Common myeloid progenitor, CD34-positive (primary cell): ENCODE results near the gene CD52.

Experiments used
- CTCF ChIA-PET: fragments of 350-600 bp; sonication (Branson Sonifier 250); formaldehyde crosslinking; loops from one replicate; lab custom pipeline; 2021; ENCODE audit warnings: antibody characterized with exemption; lab: Charles Lee
- POLR2A ChIA-PET: fragments of 350-600 bp; sonication (Branson Sonifier 250); formaldehyde crosslinking; loops from one replicate; lab custom pipeline; 2021; ENCODE audit warnings: antibody characterized with exemption; lab: Charles Lee
- DNase-seq, 3 donors: peaks; one replicate each; pipeline versions ENCODE4 v3.0.0 to v3.0.0-alpha.2; 2013
- H3K27ac ChIP-seq, 2 experiments: 1 replicate in 1 of 2; 2 replicates in 1 of 2; pipeline ENCODE4 v1.7.0; 2013; ENCODE audit warnings: inconsistent platforms in 2 of 2, low read length in 2 of 2, mild to moderate bottlenecking in 2 of 2, low read depth in 1 of 2, moderate library complexity in 1 of 2; ENCODE audit not compliant: severe bottlenecking in 2 of 2, insufficient read depth in 1 of 2, poor library complexity in 1 of 2
- H3K27me3 ChIP-seq, 5 experiments: replicated peaks in 2 of 5; 1 replicate in 3 of 5; 2 replicates in 2 of 5; pipeline versions ENCODE4 v1.6.1 to v1.7.0; 2013; ENCODE audit warnings: low read length in 4 of 5, mild to moderate bottlenecking in 2 of 5, moderate library complexity in 2 of 5, inconsistent platforms in 1 of 5; ENCODE audit not compliant: insufficient read depth in 5 of 5, control insufficient read depth in 4 of 5
- H3K36me3 ChIP-seq, 4 experiments: 1 replicate in 2 of 4; 2 replicates in 2 of 4; pipeline versions ENCODE4 v1.6.1 to v1.7.0; 2013; ENCODE audit warnings: low read length in 3 of 4, control low read depth in 1 of 4, mild to moderate bottlenecking in 1 of 4; ENCODE audit not compliant: control insufficient read depth in 4 of 4, insufficient read depth in 4 of 4
- H3K4me1 ChIP-seq, 4 experiments: 1 replicate in 3 of 4; 2 replicates in 1 of 4; pipeline versions ENCODE4 v1.6.1 to v1.7.1; 2013; ENCODE audit warnings: low read length in 3 of 4, mild to moderate bottlenecking in 3 of 4, control low read depth in 1 of 4, inconsistent platforms in 1 of 4, moderate library complexity in 1 of 4; ENCODE audit not compliant: control insufficient read depth in 4 of 4, insufficient read depth in 4 of 4; ENCODE audit errors: control extremely low read depth in 1 of 4
- H3K4me3 ChIP-seq, 7 experiments: 1 replicate in 4 of 7; 2 replicates in 3 of 7; pipeline versions ENCODE4 v1.5.1 to v1.7.0; 2013; ENCODE audit warnings: mild to moderate bottlenecking in 7 of 7, low read length in 6 of 7, moderate library complexity in 6 of 7, inconsistent platforms in 2 of 7, low read depth in 2 of 7, control low read depth in 1 of 7; ENCODE audit not compliant: insufficient read depth in 4 of 7, control insufficient read depth in 1 of 7; ENCODE audit errors: extremely low read depth in 1 of 7
- H3K9me3 ChIP-seq, 5 experiments: 1 replicate in 4 of 5; 2 replicates in 1 of 5; pipeline versions ENCODE4 v1.6.1 to v1.7.1; 2013; ENCODE audit warnings: low read length in 4 of 5, mild to moderate bottlenecking in 2 of 5, inconsistent platforms in 1 of 5, low read depth in 1 of 5, moderate library complexity in 1 of 5; ENCODE audit not compliant: control insufficient read depth in 4 of 5, insufficient read depth in 2 of 5; ENCODE audit errors: control extremely low read depth in 1 of 5
- WGBS: methylation state at CpG from one replicate; pipeline ENCODE4 v1.1.5; 2013; ENCODE audit not compliant: insufficient coverage; 5-methylcytosine and 5-hydroxymethylcytosine counted together

CD52 gene

GRCh38 chr1:26362331-26362730 lies 44.6 kb downstream of the CD52 start:
- ChIA-PET POLR2A (interaction anchor here (0.6 kb wide), 1 partner anchor 124 kb away, joined by 3 read pairs; no protein-coding TSS in a partner anchor), CTCF (interaction anchor here (0.7 to 2.3 kb wide), 14 partner anchors 11 to 160 kb away, joined by 3 to 8 read pairs (median 4); no protein-coding TSS in a partner anchor)
- no peak overlapping the region for H3K4me3 ChIP-seq
- peaks cover 0 to 40% (median 15%) of the 10 kb centered on the region in 5 experiments for H3K27me3 ChIP-seq
- 100% methylated on average over 2 of the region's 3 CpGs for WGBS
- H3K27ac ChIP-seq: no peak overlapping the region
- H3K36me3 ChIP-seq: no peaks in the 10 kb centered on the region
- no peak for DNase-seq
- no peaks in the 10 kb centered on the region for H3K9me3 ChIP-seq
- H3K4me1 ChIP-seq: peaks cover 0 to 40% (median 35%) of the 10 kb centered on the region in 4 experiments

- POLR2A ChIA-PET: no interaction called here
- no peak overlapping the region for H3K4me3 ChIP-seq
- no peak overlapping the region for H3K27ac ChIP-seq
- peaks cover 0 to 32% (median 11%) of the 10 kb centered on the region in 5 experiments for H3K27me3 ChIP-seq
- CTCF ChIA-PET: interaction anchor here (0.8 to 2.5 kb wide), 31 partner anchors 10 to 1021 kb away, joined by 3 to 29 read pairs (median 4); partner anchors contain the start of genes DHDDS and ZNF683
- no peaks in the 10 kb centered on the region for H3K36me3 ChIP-seq
- 34% methylated on average over 17 of the region's 26 CpGs for WGBS
- H3K9me3 ChIP-seq: no peaks in the 10 kb centered on the region
- DNase-seq: peak; percentile 85 to 95 (median 94)
- peaks cover 0 to 40% (median 35%) of the 10 kb centered on the region in 4 experiments for H3K4me1 ChIP-seq
Measured at GRCh38 chr1:26363549-26364448, 46.0 kb downstream of the CD52 start.

- Histone ChIP-seq H3K4me1 (peaks cover 0 to 41% (median 36%) of the 10 kb centered on the region in 4 experiments), H3K9me3 (no peaks in the 10 kb centered on the region), H3K4me3 (peak overlapping the region in 1 of 7 experiments; percentile 42), H3K36me3 (no peaks in the 10 kb centered on the region), H3K27ac (no peak overlapping the region), H3K27me3 (peaks cover 0 to 21% (median 8%) of the 10 kb centered on the region in 5 experiments)
- 3% methylated on average over 8 of the region's 9 CpGs for WGBS
- DNase-seq: no peak
- POLR2A ChIA-PET: interaction anchor here (1.0 kb wide), 1 partner anchor 13 kb away, joined by 3 read pairs; no protein-coding TSS in a partner anchor
- CTCF ChIA-PET: interaction anchor here (0.7 to 2.5 kb wide), 20 partner anchors 9 to 238 kb away, joined by 3 to 29 read pairs (median 6); partner anchors contain the start of genes CEP85, DHDDS and ZNF683
Measured at GRCh38 chr1:26364956-26365355, 47.2 kb downstream of the CD52 start.

GRCh38 chr1:26367441-26367840 lies 49.7 kb downstream of the CD52 start:
- no peaks in the 10 kb centered on the region for H3K36me3 ChIP-seq
- ChIA-PET CTCF (interaction anchor here (2.2 kb wide), 1 partner anchor 49 kb away, joined by 6 read pairs; no protein-coding TSS in a partner anchor), POLR2A (no interaction called here)
- H3K9me3 ChIP-seq: peaks cover 0 to 2% (median 0%) of the 10 kb centered on the region in 5 experiments
- no peak overlapping the region for H3K4me3 ChIP-seq
- peaks cover 0 to 51% (median 42%) of the 10 kb centered on the region in 4 experiments for H3K4me1 ChIP-seq
- H3K27ac ChIP-seq: no peak overlapping the region
- no peak for DNase-seq
- no peaks in the 10 kb centered on the region for H3K27me3 ChIP-seq
- WGBS: 100% methylated on average over 5 of the region's 6 CpGs

GRCh38 chr1:26368006-26368405 lies 50.2 kb downstream of the CD52 start:
- 100% methylated on average over 3 of the region's 4 CpGs for WGBS
- Histone ChIP-seq H3K27me3 (no peaks in the 10 kb centered on the region), H3K9me3 (peaks cover 0 to 2% (median 0%) of the 10 kb centered on the region in 5 experiments), H3K4me1 (peaks cover 0 to 56% (median 46%) of the 10 kb centered on the region in 4 experiments), H3K4me3 (no peak overlapping the region), H3K36me3 (no peaks in the 10 kb centered on the region), H3K27ac (no peak overlapping the region)
- ChIA-PET POLR2A (interaction anchor here (0.5 kb wide), 1 partner anchor 359 kb away, joined by 4 read pairs; no protein-coding TSS in a partner anchor), CTCF (interaction anchor here (2.2 kb wide), 1 partner anchor 49 kb away, joined by 6 read pairs; no protein-coding TSS in a partner anchor)
- DNase-seq: no peak

GRCh38 chr1:26368486-26368885 lies 50.7 kb downstream of the CD52 start:
- Histone ChIP-seq H3K9me3 (peaks cover 0 to 2% (median 0%) of the 10 kb centered on the region in 5 experiments), H3K36me3 (no peaks in the 10 kb centered on the region), H3K4me3 (no peak overlapping the region), H3K4me1 (peaks cover 2 to 56% (median 47%) of the 10 kb centered on the region in 4 experiments), H3K27me3 (no peaks in the 10 kb centered on the region), H3K27ac (no peak overlapping the region)
- DNase-seq: no peak
- ChIA-PET POLR2A (interaction anchor here (0.5 kb wide), 1 partner anchor 359 kb away, joined by 4 read pairs; no protein-coding TSS in a partner anchor), CTCF (interaction anchor here (0.6 to 2.2 kb wide), 2 partner anchors 48 to 998 kb away, joined by 3 to 6 read pairs; no protein-coding TSS in a partner anchor)
- 100% methylated on average over 2 of the region's 3 CpGs for WGBS
